DMS 273 treated with DMSO at 0.1 percent for 48 hours (cell line): ENCODE measurements around the gene TLK2.
"Not testable (repeated sequence)": the region's sequence is repeated elsewhere in the genome, so short reads cannot be mapped to it uniquely, and the experiment has no call there.

Experiments
- DNase-seq: peaks from one replicate; lab custom pipeline; 2025; lab: John Stamatoyannopoulos, UW

The TLK2 gene

GRCh38 chr17:62601471-62601870 lies 122.8 kb downstream of the TLK2 start:
- DNase-seq, result no peak

- DNase-seq, result not testable (repeated sequence)
Measured at GRCh38 chr17:62603783-62604182, 125.2 kb downstream of the TLK2 start.

- no peak for DNase-seq
Measured at GRCh38 chr17:62605588-62605987, 127.0 kb downstream of the TLK2 start.

GRCh38 chr17:62611292-62611691 lies 132.7 kb downstream of the TLK2 start:
- DNase-seq, result no peak

GRCh38 chr17:62611728-62612127 lies 133.1 kb downstream of the TLK2 start:
- DNase-seq, result no peak

GRCh38 chr17:62612289-62612688 lies 133.7 kb downstream of the TLK2 start:
- not testable (repeated sequence) for DNase-seq

DNA sequence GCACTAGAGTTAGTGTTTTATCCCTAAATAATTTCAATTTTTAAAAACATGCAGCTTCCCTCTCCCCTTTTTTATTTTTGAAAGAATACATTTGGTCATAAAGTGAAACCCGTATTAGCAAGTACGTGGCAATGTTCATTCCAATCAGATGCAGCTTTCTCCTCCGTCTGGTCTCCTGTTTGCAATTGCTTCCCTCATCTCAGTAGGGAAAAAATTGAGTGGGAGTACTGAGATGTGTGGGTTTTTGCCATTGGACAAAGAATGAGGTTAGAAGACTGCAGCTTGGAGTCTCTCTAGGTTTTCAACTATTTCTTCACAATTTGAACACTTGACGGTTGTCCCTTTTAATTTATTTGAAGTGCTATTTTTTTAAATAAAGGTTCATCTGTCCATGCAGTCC lies 134.5 kb downstream of the TLK2 start:
- not testable (repeated sequence) for DNase-seq

- DNase-seq, result peak; percentile 60
Measured at GRCh38 chr17:62614142-62614541, 135.5 kb downstream of the TLK2 start.

DNA sequence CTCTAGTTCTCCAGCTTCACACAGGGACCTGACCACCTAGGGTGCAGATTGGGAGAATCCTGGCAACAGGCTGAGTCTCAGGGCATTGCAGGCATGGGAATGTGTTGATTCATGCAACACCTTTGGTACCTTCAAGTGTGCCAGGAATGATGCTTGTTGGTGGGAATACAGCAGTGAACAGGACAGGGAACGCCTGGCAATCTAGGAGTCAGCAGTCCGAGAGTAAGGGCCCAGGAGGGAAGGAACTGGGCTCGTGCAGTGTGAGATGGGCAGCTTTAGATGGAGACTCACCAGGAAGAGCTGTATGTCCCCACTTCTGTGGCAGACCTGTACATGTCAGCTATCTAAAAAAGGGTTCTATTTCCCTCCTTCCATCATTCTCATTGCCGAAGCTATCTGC lies 136.9 kb downstream of the TLK2 start:
- no peak for DNase-seq

- no peak for DNase-seq
Measured at GRCh38 chr17:62616993-62617893, 138.6 kb downstream of the TLK2 start.

DNA sequence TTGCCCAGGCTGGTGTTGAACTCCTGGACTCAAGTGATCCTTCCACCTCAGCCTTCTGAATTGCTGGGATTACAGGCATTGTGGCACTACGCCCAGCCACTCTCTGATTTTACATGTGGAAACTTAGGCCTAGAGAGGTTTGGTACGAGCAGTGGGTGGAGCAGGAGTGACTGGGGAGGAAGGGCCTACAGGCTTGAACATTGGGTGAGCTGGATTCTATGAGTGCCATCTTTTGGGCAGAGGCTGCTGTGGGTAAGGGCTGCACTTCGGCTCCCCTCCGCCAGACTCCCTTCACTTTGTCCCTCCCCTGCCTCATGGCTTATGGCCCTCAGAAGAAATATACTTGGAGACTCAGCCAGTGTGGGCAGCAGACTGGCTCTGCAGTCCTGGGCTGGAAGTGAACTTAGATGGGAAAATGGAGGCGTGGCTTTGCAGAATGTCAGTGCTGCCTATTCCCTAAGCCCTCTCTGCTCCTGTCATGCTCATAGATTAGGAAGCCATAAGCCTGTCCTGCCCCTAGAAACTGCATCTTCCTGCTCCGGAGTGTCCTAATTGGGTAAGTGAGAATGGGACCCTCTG lies 139.4 kb downstream of the TLK2 start:
- DNase-seq, result no peak

- DNase-seq, result no peak
Measured at GRCh38 chr17:62618647-62619416, 140.2 kb downstream of the TLK2 start.

DNA sequence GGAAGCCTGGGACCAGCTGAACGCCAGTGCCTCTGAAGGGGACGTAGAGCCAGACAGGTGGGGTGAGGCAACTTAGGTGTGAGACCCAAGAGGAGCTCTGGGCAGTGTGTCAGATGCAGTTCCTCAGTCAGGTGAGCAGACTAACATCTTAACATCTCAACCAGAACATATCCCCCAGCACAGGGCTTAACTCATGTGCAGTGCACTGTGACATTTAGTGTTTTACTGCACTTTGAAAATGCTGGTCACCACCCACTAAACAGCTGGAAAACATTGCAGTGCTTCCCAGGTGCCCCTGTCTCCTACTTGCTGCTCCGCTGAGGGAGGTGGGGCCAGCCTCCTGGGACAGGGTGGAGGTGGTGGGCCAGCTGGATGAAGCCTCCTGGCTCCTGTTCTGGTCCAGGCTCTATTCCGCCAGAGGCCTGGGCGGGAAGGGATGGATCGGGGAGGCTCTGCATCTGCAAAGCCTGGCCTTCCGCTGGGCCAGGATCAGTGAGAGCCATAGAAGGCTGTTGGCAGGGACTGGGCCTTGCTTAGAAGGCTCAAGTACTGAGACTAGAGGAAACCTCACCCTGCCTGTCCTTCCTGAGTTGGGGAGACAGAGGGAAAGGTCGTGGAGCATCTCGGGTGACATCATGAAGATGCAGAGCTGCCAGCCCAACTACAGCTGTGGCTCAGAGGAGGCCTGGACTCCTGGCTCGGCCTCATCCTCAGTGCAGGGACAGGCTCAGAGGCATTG lies 141.0 kb downstream of the TLK2 start:
- DNase-seq, result no peak

DNA sequence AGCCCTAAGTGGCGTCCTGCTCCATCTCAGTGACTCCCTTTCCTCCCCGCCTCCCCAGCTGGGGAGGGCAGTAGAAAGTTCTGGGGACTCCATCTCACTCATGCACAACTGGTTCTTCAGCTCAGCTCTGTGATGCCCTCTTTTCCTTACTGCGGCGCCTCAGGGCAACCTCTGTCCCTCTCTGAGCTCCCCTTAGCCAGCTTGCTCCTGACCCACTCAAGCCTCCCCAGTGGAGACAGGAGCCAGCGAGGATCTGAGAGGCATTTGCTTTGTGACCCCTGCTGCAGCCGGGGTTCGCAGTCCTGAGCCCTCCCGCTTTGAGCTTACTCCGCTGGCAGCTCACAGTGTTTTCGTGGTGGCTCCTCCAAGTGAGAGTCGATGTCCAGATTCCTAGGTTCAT lies 142.6 kb downstream of the TLK2 start:
- no peak for DNase-seq

DNA sequence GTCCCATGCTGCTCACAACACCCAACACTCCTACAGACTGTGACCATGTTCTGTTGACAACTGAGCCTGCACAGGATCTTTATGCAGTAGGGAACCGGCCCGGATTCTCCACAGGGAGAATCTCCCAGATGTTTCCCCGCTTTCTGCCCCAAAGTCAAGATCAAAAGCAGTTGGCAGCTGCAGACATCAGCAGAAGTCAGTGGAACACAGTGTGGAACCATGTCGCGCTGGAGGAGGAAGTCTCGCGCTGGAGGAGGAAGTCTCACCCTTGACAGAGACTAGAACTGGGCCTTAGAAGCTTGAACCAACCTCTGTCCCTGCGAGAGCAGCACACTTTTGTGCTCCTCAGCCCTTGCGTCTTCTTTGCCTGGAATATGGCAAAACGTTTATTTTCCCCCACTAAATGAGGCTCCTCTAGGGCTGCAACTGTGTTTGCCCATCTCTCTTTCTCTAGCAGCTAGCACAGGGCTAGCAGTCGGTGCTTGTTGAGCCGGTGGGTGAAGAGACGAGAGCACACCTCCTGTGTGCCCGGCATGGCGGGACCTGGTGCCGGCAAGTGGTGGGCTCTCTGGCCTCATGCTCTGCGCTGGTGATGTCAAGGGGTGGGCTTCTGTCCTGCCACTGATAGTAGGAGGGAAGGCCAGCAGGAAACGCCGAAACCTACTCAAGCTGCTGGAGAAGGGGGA lies 146.7 kb downstream of the TLK2 start:
- no peak for DNase-seq

DNA sequence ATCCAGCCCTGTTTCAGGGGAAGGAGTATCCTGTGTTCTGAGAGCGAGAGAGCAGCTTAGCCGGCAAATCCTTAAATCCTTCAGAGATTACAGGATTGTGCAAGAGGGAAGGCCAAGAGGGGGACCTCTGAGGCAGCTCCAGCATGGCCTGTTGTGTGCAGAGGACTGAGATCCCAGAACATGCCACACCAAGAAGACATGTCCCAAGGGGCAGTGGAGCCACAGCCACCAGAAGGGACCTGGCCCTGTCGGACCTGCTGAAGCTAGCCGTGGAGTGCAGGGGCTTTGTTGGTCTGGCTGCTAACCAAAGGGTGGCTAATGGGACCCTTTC lies 147.2 kb downstream of the TLK2 start:
- DNase-seq, result no peak

- no peak for DNase-seq
Measured at GRCh38 chr17:62626719-62627218, 148.1 kb downstream of the TLK2 start.

DNA sequence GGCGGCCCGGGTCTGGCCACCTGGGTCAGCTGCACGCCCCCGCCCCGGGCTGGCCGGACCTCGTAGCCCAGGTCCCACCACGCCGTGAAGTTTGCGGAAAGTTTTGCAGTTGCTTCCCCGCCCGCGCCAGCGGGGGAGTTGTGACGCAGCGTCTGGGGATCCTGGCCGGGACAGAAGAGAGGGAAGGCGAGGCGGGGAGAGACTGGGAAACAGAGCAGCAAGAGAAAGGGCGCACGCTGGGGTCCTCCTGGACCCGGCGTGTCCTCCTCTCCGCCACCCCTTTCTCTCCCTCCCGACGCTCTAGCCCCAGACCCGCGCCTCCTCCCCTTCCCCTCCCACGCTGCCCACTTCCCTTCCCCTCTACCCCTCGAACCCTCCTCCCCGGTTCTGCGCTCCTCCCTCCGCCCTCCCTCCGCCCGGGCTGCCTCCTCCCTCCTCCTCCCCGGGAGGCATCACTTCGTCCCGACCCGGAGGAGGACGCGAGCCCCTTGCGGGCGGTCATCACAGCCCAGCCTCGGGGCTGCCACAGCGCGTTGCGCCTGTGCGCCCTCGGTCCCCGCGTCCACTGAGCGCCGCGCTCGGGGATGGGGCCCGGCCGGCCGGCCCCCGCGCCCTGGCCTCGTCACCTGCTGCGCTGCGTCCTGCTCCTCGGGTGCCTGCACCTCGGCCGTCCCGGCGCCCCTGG lies 148.7 kb downstream of the TLK2 start, which contains the start of gene MRC2:
TSS of gene MRC2 (plus strand) at position 452 of the 685 bp plus-strand sequence. CDS start at position 585, 133 bp downstream.
- DNase-seq, result no peak

- no peak for DNase-seq
Measured at GRCh38 chr17:62627904-62628633, 149.4 kb downstream of the TLK2 start.
